ENCODE measurements around the gene CFAP119.

CFAP119 gene

DNA sequence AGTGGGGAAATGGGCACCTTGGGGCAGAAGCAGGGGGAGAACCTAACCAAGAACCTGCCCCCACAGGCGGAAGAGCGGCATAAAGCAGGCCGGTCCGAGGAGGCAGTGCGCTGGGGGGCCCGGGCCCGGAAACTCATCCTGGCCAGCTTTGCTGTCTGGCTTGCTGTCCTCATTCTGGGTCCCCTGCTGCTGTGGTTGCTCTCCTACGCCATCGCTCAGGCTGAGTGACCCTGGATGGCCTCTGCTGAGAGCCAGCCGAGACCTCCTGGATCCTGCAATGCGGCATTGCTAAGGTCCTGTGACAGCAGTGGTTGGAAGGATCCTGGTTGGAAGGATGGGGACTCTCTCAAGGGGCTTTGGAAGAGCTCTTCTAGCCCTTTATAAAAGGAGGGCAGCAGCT, 18.1 kb downstream of the CFAP119 start:
- TF ChIP-seq MYC (IDR thresholded peaks at IDR 0.05; ENCODE audit: low read depth, low read length) = no peak
- no peak for TF ChIP-seq POLR2A (IDR thresholded peaks at IDR 0.05; ENCODE audit: extremely low read depth, insufficient read length)
- TF ChIP-seq, protein P1, sequence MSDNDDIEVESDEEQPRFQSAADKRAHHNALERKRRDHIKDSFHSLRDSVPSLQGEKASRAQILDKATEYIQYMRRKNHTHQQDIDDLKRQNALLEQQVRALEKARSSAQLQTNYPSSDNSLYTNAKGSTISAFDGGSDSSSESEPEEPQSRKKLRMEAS (IDR thresholded peaks at IDR 0.05; ENCODE audit: low read depth, low read length) = no peak
- TF ChIP-seq, protein P2, sequence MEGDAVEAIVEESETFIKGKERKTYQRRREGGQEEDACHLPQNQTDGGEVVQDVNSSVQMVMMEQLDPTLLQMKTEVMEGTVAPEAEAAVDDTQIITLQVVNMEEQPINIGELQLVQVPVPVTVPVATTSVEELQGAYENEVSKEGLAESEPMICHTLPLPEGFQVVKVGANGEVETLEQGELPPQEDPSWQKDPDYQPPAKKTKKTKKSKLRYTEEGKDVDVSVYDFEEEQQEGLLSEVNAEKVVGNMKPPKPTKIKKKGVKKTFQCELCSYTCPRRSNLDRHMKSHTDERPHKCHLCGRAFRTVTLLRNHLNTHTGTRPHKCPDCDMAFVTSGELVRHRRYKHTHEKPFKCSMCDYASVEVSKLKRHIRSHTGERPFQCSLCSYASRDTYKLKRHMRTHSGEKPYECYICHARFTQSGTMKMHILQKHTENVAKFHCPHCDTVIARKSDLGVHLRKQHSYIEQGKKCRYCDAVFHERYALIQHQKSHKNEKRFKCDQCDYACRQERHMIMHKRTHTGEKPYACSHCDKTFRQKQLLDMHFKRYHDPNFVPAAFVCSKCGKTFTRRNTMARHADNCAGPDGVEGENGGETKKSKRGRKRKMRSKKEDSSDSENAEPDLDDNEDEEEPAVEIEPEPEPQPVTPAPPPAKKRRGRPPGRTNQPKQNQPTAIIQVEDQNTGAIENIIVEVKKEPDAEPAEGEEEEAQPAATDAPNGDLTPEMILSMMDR (IDR thresholded peaks at IDR 0.05; ENCODE audit: low read depth, low read length) = no peak

DNA sequence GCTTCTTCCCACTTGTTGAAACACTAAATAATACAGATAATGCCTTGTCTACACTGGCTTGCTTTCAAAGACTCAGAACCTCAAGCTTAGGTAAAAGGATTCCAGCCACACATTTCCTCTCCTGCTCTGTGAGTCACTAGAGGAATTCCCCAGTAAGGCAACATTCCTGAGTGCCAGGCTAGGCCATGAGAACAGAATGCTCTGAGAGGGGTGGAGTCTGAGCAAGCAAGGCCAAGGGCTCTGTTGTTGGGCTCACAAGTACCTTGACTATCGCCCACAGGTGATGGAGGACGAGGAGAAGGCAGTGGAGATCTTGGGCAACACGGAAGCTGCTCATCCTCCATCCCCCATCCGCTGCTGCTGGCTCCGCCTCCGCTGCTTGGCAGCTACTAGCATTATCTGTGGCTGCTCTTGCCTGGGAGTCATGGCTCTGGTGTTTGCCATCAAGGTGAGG, 20.4 kb downstream of the CFAP119 start:
- DNase-seq (ENCODE audit: low read depth) = no peak
- no peak overlapping the region for H3K4me3 ChIP-seq (ENCODE audit: low read depth, low read length)
- TF ChIP-seq POLR2A (IDR thresholded peaks at IDR 0.05; ENCODE audit: extremely low read depth, insufficient read length) (no peak), MYC (IDR thresholded peaks at IDR 0.05; ENCODE audit: low read depth, low read length) (no peak)
- TF ChIP-seq, protein P2 (IDR thresholded peaks at IDR 0.05; ENCODE audit: low read depth, low read length) = no peak
- TF ChIP-seq, protein P1 (IDR thresholded peaks at IDR 0.05; ENCODE audit: low read depth, low read length) = no peak

More for the DNA sequence above, 18.1 kb downstream of the CFAP119 start:
- no peak for DNase-seq (ENCODE audit: low read depth)
- no peak overlapping the region for H3K4me3 ChIP-seq (ENCODE audit: low read depth, low read length)

DNA sequence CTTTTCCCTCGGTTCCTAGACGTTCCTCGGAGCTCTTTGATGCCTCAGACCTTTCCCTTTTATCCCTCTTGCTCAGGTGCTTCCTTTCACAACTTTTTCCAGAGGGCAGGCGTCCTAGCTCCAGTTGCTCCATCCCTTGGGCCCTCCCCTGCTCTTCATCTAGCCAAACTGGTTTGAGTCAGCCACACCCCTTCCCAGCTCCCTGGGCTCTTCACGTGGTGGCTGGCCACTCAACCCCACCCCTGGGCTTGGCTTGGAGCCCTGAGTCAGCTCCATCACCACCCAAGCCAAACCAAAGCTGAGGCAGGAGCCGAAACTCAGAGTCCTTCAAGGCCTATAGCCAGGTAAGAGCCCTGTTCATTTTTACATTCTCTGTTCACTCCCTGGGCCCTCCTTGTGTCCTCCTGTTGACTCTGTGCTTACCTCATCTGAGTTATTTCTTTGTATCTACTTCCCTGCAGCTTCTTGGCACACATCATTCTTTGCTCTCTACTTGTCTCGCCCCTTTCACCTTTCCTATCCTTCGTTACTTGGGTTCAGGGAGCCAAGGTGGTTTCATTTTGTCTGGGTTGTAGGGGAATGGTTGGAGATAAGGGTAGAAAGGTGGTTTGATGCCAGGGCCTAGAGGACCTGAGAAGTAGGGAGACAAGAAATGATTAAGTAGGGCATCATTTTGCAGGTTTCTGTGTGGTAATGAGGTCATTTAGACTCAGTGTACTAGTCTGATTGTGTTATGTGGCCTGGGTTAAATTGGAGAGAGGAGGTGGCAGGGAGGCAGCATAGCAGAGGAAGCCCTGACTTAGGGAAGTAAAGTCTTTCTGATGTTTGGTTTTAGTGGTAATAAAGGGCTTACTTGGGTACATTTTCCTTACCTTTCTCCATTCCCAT, 21.3 kb downstream of the CFAP119 start:
- TF ChIP-seq POLR2A (IDR thresholded peaks at IDR 0.05; ENCODE audit: extremely low read depth, insufficient read length) = no peak
- TF ChIP-seq, protein P1 (IDR thresholded peaks at IDR 0.05; ENCODE audit: low read depth, low read length) = no peak
- TF ChIP-seq, protein P2 (IDR thresholded peaks at IDR 0.05; ENCODE audit: low read depth, low read length) = no peak
- no peak for TF ChIP-seq MYC (IDR thresholded peaks at IDR 0.05; ENCODE audit: low read depth, low read length)
- no peak overlapping the region for H3K4me3 ChIP-seq (ENCODE audit: low read depth, low read length)
- DNase-seq (ENCODE audit: low read depth) = no peak

DNA sequence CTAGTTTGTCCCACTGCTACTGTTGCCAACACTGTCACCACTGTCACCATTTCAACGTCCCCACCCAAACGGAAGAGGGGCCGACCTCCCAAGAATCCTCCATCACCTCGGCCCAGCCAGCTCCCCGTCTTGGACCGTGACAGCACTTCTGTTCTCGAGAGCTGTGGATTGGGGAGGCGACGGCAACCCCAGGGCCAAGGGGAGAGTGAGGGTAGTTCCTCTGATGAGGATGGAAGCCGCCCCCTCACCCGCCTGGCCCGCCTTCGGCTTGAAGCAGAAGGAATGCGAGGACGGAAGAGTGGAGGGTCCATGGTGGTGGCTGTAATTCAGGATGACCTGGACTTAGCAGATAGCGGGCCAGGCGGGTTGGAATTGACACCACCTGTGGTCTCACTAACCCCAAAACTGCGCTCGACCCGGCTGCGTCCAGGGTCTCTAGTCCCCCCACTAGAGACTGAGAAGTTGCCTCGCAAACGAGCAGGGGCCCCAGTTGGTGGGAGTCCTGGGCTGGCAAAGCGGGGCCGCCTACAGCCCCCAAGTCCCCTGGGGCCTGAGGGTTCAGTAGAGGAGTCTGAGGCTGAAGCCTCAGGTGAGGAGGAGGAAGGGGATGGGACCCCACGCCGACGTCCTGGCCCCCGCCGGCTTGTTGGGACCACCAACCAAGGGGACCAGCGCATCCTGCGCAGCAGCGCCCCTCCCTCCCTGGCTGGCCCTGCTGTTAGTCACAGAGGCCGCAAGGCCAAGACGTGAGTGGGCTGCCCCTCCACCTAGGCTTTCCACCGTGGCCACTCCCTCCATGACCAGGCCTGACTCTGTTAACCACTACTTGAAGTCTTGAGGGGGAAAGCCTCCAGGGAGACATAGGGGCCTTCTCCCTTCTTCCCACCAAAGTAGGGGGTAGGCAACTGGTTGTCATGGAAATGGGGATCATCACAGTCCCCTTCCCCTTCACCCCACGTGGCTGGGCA, 22.6 kb downstream of the CFAP119 start:
- TF ChIP-seq, protein P1 (IDR thresholded peaks at IDR 0.05; ENCODE audit: low read depth, low read length) = no peak
- no peak for TF ChIP-seq MYC (IDR thresholded peaks at IDR 0.05; ENCODE audit: low read depth, low read length)
- no peak for TF ChIP-seq POLR2A (IDR thresholded peaks at IDR 0.05; ENCODE audit: extremely low read depth, insufficient read length)
- TF ChIP-seq, protein P2 (IDR thresholded peaks at IDR 0.05; ENCODE audit: low read depth, low read length) = no peak
- DNase-seq (ENCODE audit: low read depth) = no peak
- no peak overlapping the region for H3K4me3 ChIP-seq (ENCODE audit: low read depth, low read length)

DNA sequence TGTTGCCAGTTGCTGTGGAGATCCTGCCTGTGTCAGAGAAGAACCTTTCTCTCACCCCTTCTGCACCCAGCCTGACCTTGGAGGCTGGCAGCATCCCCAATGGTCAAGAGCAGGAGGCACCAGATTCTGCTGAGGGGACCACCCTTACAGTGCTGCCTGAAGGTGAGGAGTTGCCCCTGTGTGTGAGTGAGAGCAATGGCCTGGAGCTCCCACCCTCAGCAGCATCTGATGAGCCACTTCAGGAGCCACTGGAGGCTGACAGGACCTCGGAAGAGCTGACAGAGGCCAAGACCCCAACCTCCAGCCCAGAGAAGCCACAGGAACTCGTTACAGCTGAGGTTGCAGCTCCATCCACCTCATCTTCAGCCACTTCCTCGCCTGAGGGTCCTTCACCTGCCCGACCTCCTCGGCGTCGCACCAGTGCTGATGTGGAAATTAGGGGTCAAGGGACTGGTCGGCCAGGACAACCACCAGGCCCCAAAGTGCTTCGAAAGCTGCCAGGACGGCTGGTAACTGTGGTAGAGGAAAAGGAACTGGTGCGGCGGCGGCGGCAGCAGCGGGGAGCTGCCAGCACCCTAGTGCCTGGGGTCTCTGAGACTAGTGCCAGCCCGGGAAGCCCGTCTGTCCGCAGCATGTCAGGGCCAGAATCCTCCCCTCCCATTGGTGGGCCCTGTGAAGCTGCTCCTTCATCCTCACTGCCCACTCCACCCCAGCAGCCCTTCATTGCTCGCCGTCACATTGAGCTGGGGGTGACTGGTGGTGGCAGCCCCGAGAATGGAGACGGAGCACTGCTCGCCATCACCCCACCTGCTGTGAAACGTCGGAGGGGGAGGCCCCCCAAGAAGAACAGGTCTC, 23.8 kb downstream of the CFAP119 start:
- DNase-seq (ENCODE audit: low read depth) = no peak
- TF ChIP-seq MYC (IDR thresholded peaks at IDR 0.05; ENCODE audit: low read depth, low read length) (no peak), POLR2A (IDR thresholded peaks at IDR 0.05; ENCODE audit: extremely low read depth, insufficient read length) (no peak)
- TF ChIP-seq, protein P2 (IDR thresholded peaks at IDR 0.05; ENCODE audit: low read depth, low read length) = no peak
- TF ChIP-seq, protein P1 (IDR thresholded peaks at IDR 0.05; ENCODE audit: low read depth, low read length) = no peak
- no peak overlapping the region for H3K4me3 ChIP-seq (ENCODE audit: low read depth, low read length)

All from NB4 (cell line).